ENCODE results near the gene GATD1.

The GATD1 gene

DNA sequence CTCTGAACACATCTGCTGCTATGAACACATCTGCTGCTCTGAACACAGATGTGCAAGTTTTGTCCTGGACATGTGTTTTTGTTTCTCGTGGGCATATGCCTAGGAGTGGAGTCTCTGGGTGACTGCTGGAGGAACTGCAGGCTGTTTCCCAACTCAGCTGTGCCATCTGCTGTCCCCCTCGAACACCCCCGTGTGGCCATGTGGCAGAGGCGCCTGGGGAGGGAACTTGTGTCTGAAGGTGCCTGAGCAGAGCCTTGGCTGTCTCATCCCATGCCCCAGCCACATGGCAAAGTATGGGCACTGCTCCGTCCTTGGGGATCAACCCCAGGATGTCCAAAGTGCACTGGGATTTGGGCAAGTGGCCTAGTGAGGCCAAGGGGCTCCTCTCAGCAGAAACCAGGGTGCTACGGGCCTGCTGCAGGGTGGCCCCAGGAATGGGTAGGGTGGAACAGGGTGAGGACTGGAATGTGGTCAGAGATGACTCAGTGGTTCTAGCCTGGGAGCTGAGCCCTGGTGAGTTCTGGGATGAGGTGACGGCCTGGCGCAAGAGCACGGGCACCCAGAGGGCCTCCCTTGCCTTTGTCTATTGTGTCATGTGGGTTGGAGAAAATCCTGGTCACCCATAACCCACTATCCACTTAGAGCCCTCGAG, 14.7 kb downstream of the GATD1 start:
- no peaks in the 10 kb centered on the region for H3K27me3 ChIP-seq (ENCODE audit: control insufficient read depth in 1 of 2, insufficient read depth in 2 of 2, low read length in 2 of 2)
- peaks cover 62% of the 10 kb centered on the region for H3K36me3 ChIP-seq (ENCODE audit: insufficient read depth, low read length)
- no peaks in the 10 kb centered on the region for H3K4me1 ChIP-seq (ENCODE audit: insufficient read depth, low read length)
- no peak overlapping the region for H3K4me3 ChIP-seq (ENCODE audit: low read depth in 1 of 2, low read length in 2 of 2)
- no peak overlapping the region for H3K9ac ChIP-seq (ENCODE audit: low read length)
- no peak overlapping the region for H3K27ac ChIP-seq (ENCODE audit: low read depth, low read length)
- no peaks in the 10 kb centered on the region for H3K9me3 ChIP-seq (ENCODE audit: low read length)

DNA sequence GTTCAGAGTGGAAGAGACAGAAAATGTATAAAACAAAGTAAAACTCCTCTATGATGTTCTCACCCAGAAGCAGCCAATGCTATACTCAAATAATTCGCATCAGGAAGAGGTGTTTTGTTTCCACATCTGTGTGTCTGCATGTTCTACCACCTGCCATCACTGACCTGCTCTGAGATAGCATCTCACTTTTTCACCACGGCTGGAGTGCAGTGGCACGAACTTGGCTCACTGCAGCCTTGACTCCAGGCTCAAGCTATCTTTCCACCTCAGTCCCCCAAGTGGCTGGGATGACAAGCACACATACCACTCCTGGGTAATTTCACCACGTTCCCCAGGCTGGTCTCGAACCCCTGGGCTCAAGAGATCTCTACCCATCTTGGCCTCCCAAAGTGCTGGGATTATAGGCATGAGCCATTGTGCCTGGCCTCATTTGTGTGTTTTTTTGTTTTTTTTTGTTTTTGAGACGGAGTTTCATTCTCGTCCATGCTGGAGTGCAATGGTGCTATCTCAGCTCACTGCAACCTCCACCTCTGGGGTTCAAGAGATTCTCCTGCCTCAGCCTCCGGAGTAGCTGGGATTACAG, 15.7 kb downstream of the GATD1 start:
- H3K27ac ChIP-seq (ENCODE audit: low read depth, low read length) = no peak overlapping the region
- H3K4me3 ChIP-seq (ENCODE audit: low read depth in 1 of 2, low read length in 2 of 2) = no peak overlapping the region
- no peaks in the 10 kb centered on the region for H3K9me3 ChIP-seq (ENCODE audit: low read length)
- H3K27me3 ChIP-seq (ENCODE audit: control insufficient read depth in 1 of 2, insufficient read depth in 2 of 2, low read length in 2 of 2) = no peaks in the 10 kb centered on the region
- H3K9ac ChIP-seq (ENCODE audit: low read length) = no peak overlapping the region
- H3K4me1 ChIP-seq (ENCODE audit: insufficient read depth, low read length) = no peaks in the 10 kb centered on the region
- H3K36me3 ChIP-seq (ENCODE audit: insufficient read depth, low read length) = peaks cover 61% of the 10 kb centered on the region

DNA sequence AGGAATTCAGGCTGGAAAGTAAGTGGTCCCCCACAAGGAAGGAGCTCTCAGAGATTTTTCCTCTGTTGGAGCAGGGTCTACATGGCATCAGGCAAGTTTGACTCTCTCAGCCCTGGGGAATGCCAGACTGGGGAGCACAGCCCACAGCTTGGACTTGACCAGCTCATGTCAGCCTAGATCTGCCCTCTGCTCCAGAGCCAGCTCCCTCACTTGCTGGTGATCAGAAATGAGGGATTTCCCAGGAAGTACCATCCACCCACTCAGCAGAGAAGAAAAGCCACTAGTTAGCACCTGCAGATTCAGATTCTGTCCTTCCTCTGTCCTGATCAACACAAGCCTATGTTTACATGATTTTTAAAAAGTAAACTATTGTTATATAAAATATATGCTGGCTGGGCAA, 17.1 kb downstream of the GATD1 start:
- Histone ChIP-seq H3K4me1 (ENCODE audit: insufficient read depth, low read length) (no peaks in the 10 kb centered on the region), H3K36me3 (ENCODE audit: insufficient read depth, low read length) (peaks cover 59% of the 10 kb centered on the region), H3K4me3 (ENCODE audit: low read depth in 1 of 2, low read length in 2 of 2) (no peak overlapping the region), H3K9me3 (ENCODE audit: low read length) (no peaks in the 10 kb centered on the region), H3K27me3 (ENCODE audit: control insufficient read depth in 1 of 2, insufficient read depth in 2 of 2, low read length in 2 of 2) (no peaks in the 10 kb centered on the region), H3K9ac (ENCODE audit: low read length) (no peak overlapping the region), H3K27ac (ENCODE audit: low read depth, low read length) (no peak overlapping the region)

DNA sequence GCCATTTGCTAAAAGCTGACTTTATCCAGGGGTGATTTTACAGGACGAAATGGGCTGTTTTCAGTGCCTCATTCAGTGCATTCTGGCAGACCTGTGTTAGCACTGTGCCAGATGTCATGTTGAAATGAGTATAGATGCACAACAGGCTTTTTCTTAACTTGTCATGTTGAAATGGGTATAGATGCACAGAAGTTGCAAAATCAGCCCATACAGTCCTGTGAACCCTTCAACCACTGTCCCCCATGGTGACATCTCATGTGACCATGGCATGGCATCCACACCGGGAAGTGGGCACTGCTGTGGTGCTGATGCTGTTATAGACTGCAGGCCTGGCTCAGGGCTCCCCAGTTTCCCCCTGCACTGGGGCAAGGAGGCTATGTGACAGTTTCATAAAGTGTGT, 27.6 kb downstream of the GATD1 start:
- H3K36me3 ChIP-seq (ENCODE audit: insufficient read depth, low read length) = no peaks in the 10 kb centered on the region
- H3K9me3 ChIP-seq (ENCODE audit: low read length) = no peaks in the 10 kb centered on the region
- no peak overlapping the region for H3K9ac ChIP-seq (ENCODE audit: low read length)
- H3K27me3 ChIP-seq (ENCODE audit: control insufficient read depth in 1 of 2, insufficient read depth in 2 of 2, low read length in 2 of 2) = no peaks in the 10 kb centered on the region
- H3K4me1 ChIP-seq (ENCODE audit: insufficient read depth, low read length) = peaks cover 16% of the 10 kb centered on the region
- H3K4me3 ChIP-seq (ENCODE audit: low read depth in 1 of 2, low read length in 2 of 2) = no peak overlapping the region
- no peak overlapping the region for H3K27ac ChIP-seq (ENCODE audit: low read depth, low read length)

DNA sequence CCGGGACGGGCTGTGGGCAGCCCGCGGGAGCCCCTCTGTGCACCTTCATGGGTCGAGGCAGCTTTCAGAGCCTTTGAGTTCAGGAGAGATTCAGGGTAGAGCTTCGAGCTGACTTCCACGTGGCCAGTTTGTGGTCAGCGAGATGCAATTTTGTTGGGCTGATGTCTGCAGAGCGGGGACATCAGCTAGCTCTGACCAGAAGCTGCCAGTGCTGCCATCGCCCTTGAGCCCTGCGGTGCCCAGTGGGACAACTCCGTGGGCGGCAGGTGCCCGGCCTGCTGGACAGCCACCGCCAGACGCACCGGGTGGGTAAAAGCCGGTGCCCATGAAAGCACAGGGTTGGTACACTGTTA, 29.3 kb downstream of the GATD1 start:
- peak overlapping the region; percentile 71 to 80 for H3K4me3 ChIP-seq (ENCODE audit: low read depth in 1 of 2, low read length in 2 of 2)
- H3K9me3 ChIP-seq (ENCODE audit: low read length) = no peaks in the 10 kb centered on the region
- H3K36me3 ChIP-seq (ENCODE audit: insufficient read depth, low read length) = no peaks in the 10 kb centered on the region
- H3K4me1 ChIP-seq (ENCODE audit: insufficient read depth, low read length) = peaks cover 16% of the 10 kb centered on the region
- no peak overlapping the region for H3K9ac ChIP-seq (ENCODE audit: low read length)
- H3K27me3 ChIP-seq (ENCODE audit: control insufficient read depth in 1 of 2, insufficient read depth in 2 of 2, low read length in 2 of 2) = no peaks in the 10 kb centered on the region
- H3K27ac ChIP-seq (ENCODE audit: low read depth, low read length) = peak overlapping the region; percentile 32

DNA sequence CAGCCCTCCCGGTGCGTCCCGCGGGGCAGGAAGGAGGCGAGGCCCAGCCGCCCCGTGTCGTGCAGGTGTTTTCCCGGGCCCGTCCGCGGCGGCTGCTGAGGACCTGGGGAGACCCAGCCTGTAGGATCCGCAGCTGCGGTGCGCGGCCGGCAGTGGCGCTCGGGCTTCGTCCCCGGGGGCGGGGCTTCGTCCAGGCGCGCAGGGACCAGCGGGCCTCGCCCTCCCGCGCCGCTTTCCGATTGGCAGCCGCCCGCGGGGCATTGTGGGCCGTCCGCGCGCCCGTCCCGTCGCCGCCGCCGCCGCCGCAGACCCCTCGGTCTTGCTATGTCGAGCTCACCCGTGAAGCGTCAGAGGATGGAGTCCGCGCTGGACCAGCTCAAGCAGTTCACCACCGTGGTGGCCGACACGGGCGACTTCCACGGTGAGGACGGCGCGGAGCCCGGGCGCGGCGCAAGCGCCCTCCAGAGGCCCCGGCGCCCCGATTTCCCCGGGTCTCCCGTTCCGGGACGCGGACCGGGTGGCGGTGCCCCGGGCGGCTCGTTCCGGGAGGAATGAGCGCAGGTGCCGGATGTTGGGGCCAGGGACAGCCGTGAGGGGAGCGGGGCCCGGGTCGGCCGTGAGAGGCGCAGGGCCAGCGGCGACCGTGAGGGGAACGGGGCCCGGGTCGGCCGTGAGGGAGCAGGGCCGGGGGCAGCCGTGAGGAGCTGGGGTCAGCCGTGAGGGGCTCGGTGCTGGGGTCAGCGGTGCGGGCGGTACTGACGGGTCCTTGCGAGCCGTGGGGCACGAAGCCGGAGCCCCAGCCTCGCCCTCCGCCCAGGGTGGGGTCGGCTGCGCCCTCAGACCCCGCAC, 29.9 kb downstream of the GATD1 start, which contains the start of gene TALDO1:
Gene TALDO1, plus strand, starts transcription at position 307 of the 849 bp plus-strand sequence. Its CDS starts 18 bp downstream, at position 325.
- Histone ChIP-seq H3K27ac (ENCODE audit: low read depth, low read length) (peak within 1 kb of the TSS; percentile 32), H3K27me3 (ENCODE audit: control insufficient read depth in 1 of 2, insufficient read depth in 2 of 2, low read length in 2 of 2) (no peaks in the 10 kb centered on the region), H3K4me1 (ENCODE audit: insufficient read depth, low read length) (peaks cover 16% of the 10 kb centered on the region)

DNA sequence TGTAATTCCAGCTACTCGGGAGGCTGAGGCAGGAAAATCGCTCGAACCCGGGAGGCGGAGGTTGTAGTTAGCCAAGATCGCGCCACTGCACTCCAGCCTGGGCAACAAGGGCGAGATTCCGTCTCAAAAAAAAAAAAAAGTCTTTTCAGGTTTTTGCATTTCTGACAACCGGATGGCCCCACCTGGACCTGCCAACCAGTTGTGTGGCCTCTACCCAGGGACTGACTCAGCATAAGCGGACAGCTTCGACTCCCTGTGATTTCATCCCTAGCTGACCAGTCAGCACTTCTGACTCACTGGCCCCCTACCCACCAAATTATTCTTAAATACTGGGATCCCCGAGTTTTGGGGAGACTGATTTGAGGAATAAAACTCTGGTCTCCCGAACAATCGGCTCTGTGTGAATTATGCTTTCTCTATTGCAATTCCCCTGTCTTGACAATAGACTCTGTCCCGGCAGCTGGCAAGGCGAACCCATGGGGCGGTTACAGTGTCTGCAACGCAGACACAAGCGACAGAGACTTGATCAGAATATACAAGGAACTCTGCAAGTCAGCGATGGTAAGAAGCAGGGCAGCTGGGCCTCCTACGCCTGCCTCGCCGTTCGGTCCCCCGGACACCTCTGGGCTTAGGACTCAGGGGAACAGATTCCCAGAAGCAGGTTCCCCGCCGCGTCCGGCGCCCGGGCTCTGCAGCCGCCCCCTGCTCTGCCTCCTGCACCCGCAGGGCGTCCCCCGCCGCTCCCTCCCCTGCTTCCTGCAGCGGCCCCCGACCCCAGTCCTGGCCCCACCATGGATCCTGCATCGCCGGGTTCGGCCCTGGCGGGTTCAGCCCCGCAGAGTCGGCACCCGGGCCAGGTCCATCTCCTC, 30.8 kb downstream of the GATD1 start:
- Histone ChIP-seq H3K9me3 (ENCODE audit: low read length) (no peaks in the 10 kb centered on the region), H3K36me3 (ENCODE audit: insufficient read depth, low read length) (no peaks in the 10 kb centered on the region), H3K27me3 (ENCODE audit: control insufficient read depth in 1 of 2, insufficient read depth in 2 of 2, low read length in 2 of 2) (no peaks in the 10 kb centered on the region), H3K27ac (ENCODE audit: low read depth, low read length) (peak overlapping the region; percentile 32), H3K9ac (ENCODE audit: low read length) (peak overlapping the region; percentile 49), H3K4me1 (ENCODE audit: insufficient read depth, low read length) (peaks cover 16% of the 10 kb centered on the region), H3K4me3 (ENCODE audit: low read depth in 1 of 2, low read length in 2 of 2) (peak overlapping the region; percentile 71 to 80)

More for the DNA sequence above, 29.9 kb downstream of the GATD1 start, which contains the start of gene TALDO1:
- Histone ChIP-seq H3K36me3 (ENCODE audit: insufficient read depth, low read length) (no peaks in the 10 kb centered on the region), H3K9ac (ENCODE audit: low read length) (peak within 1 kb of the TSS; percentile 49), H3K4me3 (ENCODE audit: low read depth in 1 of 2, low read length in 2 of 2) (peak within 1 kb of the TSS; percentile 71 to 80), H3K9me3 (ENCODE audit: low read length) (no peaks in the 10 kb centered on the region)

DNA sequence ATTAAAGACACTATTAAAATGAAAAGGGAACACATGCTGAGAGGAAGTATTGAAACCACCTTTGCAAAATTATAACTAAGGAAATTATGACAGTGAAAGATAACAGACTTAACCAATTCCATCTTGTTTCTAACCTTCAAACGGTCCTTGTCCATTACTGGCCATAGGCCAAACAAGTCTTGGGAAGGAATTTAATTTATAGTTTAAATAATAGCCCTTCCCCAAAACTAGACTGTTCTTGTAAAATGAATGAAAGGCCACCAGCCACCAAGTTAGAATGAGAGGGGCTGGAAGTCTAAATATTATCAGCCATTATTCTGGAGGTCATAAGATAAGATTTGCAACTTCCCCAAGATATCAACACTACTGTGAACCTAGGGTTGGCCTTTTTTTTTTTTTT, 31.9 kb downstream of the GATD1 start:
- H3K27ac ChIP-seq (ENCODE audit: low read depth, low read length) = no peak overlapping the region
- H3K36me3 ChIP-seq (ENCODE audit: insufficient read depth, low read length) = no peaks in the 10 kb centered on the region
- no peaks in the 10 kb centered on the region for H3K27me3 ChIP-seq (ENCODE audit: control insufficient read depth in 1 of 2, insufficient read depth in 2 of 2, low read length in 2 of 2)
- H3K4me1 ChIP-seq (ENCODE audit: insufficient read depth, low read length) = peaks cover 16% of the 10 kb centered on the region
- no peak overlapping the region for H3K9ac ChIP-seq (ENCODE audit: low read length)
- no peak overlapping the region for H3K4me3 ChIP-seq (ENCODE audit: low read depth in 1 of 2, low read length in 2 of 2)
- H3K9me3 ChIP-seq (ENCODE audit: low read length) = no peaks in the 10 kb centered on the region

DNA sequence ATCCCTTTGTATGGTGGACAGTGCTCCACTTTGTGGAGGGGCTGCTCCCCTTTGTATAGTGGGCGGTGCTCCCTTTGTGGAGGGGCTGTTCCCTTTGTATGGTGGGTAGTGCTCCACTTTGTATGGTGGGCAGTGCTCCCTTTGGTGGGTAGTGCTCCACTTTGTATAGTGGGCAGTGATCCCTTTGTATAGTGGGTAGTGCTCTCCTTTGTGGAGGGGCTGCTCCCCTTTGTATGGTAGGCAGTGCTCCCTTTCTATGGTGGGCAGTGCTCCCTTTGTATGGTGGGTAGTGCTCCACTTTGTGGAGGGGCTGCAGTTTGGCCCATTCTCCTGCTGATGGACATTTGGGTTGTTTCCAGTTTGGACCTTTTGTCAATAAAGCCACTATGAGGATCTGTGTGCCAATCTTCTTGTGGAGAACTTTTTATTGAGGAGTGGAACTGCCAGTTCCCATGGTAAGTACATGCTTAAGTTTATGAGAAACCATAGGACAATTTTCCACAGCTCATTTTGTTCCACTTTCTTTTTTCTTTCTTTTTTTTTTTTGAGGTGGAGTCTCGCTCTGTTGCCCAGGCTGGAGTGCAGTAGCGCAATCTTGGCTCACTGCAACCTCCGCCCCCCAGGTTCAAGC, 34.6 kb downstream of the GATD1 start:
- Histone ChIP-seq H3K9ac (ENCODE audit: low read length) (no peak overlapping the region), H3K36me3 (ENCODE audit: insufficient read depth, low read length) (no peaks in the 10 kb centered on the region), H3K4me1 (ENCODE audit: insufficient read depth, low read length) (peaks cover 6% of the 10 kb centered on the region), H3K4me3 (ENCODE audit: low read depth in 1 of 2, low read length in 2 of 2) (no peak overlapping the region), H3K27me3 (ENCODE audit: control insufficient read depth in 1 of 2, insufficient read depth in 2 of 2, low read length in 2 of 2) (no peaks in the 10 kb centered on the region), H3K9me3 (ENCODE audit: low read length) (no peaks in the 10 kb centered on the region), H3K27ac (ENCODE audit: low read depth, low read length) (no peak overlapping the region)

DNA sequence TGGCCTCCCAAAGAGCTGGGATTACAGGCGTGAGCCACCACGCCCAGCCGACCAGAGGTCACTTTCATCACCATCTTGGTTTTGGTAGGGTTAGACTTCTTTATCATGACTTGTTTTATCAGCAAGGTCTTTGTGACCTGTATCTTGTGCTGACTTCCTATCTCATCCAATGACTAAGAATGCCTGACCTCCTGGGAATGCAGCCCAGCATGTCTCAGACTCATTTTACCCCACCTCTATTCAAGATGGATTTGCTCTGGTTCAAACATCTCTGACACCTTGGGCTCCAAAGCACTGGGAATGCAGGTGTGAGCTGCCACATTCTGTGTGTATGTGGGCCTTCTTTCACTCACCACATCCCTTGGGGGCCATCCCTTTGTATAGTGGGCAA, 35.1 kb downstream of the GATD1 start:
- H3K4me3 ChIP-seq (ENCODE audit: low read depth in 1 of 2, low read length in 2 of 2) = no peak overlapping the region
- no peaks in the 10 kb centered on the region for H3K36me3 ChIP-seq (ENCODE audit: insufficient read depth, low read length)
- no peak overlapping the region for H3K27ac ChIP-seq (ENCODE audit: low read depth, low read length)
- no peaks in the 10 kb centered on the region for H3K9me3 ChIP-seq (ENCODE audit: low read length)
- H3K4me1 ChIP-seq (ENCODE audit: insufficient read depth, low read length) = peaks cover 6% of the 10 kb centered on the region
- no peak overlapping the region for H3K9ac ChIP-seq (ENCODE audit: low read length)
- no peaks in the 10 kb centered on the region for H3K27me3 ChIP-seq (ENCODE audit: control insufficient read depth in 1 of 2, insufficient read depth in 2 of 2, low read length in 2 of 2)
